Activated CD4-positive, alpha-beta T cell treated with anti-CD3 and anti-CD28 coated beads, Interleukin-2, amount 50 U/mL, for 16 hours (primary cell): ENCODE data around the gene SPOCK1.

Experiments
- DNase-seq: peaks from one replicate; pipeline ENCODE4 v3.0.0-alpha.2; 2020

SPOCK1 gene

DNA sequence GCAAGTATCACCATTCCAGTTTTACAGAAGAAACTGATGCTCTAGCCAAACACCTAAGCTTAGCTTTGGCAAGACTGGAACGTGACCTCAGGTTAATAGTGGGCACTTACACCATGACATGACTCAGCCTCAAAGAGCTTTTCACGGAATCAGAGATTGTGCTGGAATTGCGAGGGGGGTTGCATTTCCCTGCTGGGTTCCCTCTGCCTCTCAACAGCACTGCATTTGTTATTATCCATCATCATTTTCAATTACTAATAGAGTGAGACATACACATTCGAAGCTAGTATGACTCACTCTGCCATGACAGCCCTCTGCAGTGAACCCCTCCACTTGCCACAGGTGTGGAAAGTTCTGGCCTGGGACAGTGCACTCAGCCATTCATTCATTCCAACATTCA is 8.0 kb downstream of the SPOCK1 start:
- DNase-seq, result no peak

- no peak for DNase-seq
These were observed 8.5 kb downstream of the SPOCK1 start for GRCh38 chr5:137490591-137490990.

GRCh38 chr5:137488974-137489373 is 10.2 kb downstream of the SPOCK1 start:
- no peak for DNase-seq

- no peak for DNase-seq
These were observed 10.6 kb downstream of the SPOCK1 start for GRCh38 chr5:137488516-137488915.

DNA sequence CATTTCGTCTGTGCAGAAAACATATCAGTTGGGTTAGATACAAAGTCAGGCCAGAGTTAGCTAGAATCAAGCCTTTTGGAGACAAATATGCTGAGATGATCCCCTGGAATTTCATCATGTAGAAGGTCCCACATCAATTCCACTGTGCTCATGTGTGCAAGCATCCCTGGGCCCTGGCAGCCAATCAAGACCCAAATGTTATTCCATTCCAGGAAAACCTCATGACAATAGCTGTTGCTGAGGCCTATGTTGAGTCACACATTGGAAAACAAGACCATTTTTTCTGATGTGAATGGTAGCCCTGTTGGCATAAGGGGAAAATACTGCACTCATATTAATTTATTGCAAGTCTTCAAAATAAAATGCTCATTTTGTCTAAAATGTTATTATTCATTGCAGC is 11.5 kb downstream of the SPOCK1 start:
- DNase-seq, result no peak

DNA sequence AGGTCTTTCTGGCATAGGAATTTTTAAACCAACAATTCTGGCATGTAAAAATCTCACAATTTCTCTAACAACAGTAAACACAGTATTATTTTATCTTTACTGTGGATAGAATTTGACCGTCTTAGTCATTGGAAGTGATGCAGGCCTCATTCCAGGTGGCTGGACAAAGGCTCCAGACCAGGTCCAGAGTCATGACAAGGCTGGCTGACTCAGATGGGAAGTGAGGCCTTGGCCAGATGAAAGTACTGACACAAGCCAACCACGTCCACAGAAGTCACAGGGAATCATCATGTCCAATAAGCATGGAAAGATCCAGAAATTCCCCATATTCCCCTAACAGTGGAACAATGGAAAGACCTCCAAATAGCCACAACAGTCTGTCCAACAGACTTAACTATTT is 12.4 kb downstream of the SPOCK1 start:
- no peak for DNase-seq

DNA sequence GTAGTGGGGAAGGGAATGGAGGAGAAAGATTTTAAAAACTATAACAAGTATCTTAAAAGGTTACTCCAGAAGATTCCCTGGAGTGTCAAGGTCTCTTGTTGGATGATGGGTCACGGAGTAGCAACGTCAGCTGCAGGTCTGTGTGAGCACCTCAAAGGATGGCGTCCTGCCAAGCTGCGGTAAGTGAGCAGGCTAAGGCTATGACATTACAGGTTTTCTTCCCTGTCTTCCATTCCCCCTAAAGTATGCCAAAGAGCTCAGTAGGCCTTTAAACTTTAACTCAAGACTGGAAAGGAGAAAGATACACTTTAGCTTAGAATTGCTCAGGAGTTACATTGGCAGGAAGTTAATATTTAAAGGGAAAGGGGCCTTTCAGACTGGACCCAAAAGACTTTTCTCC is 17.5 kb downstream of the SPOCK1 start:
- DNase-seq, result no peak

- no peak for DNase-seq
These were observed 21.1 kb downstream of the SPOCK1 start for GRCh38 chr5:137478043-137478442.

- DNase-seq, result no peak
These were observed 28.3 kb downstream of the SPOCK1 start for GRCh38 chr5:137470921-137471220.

DNA sequence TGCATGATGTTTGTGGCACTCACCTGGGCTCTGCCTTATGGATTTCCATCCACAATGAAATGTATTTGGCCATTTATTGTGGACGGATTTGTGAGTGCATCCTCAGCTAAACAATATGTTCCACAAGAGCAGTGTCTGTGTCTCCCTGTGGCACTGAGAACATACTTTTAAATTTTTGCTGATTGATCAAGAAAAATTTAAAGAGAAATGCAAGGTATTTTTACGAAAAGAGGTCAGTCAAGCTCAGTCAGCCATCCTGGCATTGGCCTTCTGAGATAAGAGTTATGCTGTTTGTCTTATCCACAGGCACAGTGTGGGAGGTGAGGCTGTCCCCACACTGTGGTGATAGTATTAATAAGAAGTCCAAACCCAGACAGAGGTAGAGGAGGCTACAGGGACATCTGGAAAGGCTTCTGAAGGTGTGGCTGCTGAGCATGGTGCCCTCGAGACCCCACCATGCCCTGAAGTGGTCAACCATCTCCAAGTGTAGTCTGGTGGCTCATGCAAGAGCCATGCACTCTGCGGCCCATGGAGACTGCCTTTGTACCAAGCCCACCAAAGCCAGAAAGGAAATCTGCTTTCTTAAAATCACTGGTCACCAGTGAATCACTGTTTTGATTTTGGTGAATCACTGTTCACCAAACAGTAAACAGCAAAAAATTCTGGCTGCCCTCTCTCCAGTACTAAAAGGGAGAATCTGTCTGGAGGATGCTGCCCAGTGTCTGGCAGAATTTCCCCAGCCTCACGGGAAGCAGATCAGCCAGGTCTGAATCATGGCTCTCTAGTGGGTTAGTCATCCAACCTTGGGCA is 28.8 kb downstream of the SPOCK1 start:
- DNase-seq, result no peak

- no peak for DNase-seq
These were observed 32.2 kb downstream of the SPOCK1 start for GRCh38 chr5:137466889-137467288.

GRCh38 chr5:137465930-137466329 is 33.2 kb downstream of the SPOCK1 start:
- DNase-seq, result no peak

- DNase-seq, result no peak
These were observed 36.2 kb downstream of the SPOCK1 start for GRCh38 chr5:137462816-137463520.

DNA sequence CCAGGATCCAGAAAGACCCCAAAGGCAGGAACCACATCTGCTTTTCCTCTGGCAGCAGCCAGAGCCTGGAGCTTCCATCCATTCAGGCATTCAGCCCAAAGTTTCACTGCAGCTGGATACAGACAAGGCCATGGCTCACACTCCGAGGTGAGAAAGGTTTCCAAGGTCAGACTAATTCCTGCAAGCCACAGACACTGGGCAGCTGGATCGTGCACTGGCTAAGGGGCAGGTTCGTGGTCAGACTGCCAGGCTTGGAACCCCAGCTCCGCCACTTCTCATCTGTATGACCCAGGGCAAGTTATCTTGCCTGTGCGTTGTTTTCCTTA is 36.9 kb downstream of the SPOCK1 start:
- DNase-seq, result no peak

DNA sequence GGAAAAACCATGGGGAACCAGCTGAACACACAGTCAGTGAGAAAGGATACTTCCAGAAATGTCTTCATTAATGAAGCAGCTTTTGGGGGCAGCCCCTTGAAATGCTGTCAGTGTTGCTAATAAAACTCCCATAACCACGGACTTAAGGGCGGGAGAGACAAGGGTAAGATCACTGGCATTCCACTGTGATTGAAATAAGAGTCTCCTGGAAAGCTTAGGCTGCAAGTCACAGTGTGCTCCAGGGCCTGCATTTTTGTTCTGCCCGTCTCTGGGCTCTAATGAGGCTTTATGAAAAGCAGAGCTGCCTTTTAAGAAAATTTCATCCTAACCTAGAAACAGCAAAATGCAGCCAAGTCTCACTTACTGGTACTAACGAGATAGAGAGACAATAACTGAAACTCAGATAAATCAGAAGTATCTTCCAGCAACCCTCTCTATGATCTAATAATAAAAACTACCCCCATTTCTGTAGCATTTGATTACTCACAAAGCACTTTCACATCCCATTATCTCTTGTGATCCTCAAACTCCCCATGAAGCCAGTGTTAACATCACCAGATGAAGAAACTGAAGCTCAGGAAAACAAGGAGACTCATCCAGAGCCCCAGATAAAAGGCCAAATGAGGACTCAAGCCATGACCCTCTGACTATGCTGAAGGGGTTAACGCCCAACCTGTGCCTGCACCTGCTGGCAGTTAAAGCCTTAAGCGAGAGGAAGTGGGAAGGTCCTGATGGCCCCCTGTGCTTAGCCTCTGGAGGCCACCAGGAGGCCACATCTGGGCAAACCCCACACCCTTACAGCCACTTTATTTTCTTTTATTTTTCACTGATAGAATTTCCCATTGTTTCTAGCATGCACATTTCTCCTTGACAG is 37.5 kb downstream of the SPOCK1 start:
- DNase-seq, result no peak

- DNase-seq, result no peak
These were observed 44.5 kb downstream of the SPOCK1 start for GRCh38 chr5:137454671-137455070.

DNA sequence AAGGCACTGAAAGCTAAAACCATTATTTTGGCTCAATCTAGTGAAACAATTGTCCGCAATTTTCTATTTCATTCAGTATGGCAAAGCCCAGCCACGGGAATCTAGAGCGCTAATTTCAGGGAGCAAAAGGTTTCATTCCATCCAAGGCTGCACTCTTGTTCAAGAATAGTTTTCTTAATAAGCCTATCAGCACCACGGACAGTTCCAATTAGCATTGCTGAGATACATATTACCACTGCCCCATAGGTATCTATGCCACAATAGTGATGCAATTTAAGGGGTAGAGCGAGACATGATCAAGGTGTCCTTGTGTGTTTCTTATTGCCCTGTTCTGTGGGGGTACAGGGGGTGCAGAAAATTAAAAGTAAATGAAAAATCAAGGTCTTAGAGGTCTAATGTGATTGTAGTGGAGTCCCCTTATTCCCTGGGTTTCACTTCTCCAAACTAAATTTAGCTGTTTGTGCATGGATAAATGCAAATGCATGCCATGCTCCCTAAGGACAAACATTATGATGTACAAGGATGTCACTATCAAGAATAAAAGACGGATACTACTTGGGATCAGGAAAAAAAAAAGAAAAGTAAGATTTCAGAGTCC is 45.5 kb downstream of the SPOCK1 start:
- DNase-seq, result no peak

DNA sequence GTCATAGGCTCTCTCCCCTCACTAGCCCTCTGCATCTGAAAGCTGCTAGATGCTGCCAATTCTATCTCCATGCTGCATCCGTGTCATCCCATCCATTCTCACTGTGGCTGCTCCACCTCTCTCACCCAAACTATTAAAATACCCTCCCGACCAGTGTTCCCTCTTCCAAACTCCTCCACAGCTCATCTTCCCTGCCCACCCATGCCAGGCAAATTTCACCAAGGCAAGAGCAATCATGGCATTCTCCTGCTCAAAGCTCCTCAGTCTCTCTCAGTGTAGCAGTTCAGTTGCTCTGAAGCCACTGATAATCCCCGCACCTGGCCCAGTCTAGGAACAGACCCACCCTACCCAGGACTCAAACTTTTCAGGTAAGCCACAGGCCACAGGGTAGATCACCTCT is 48.4 kb downstream of the SPOCK1 start:
- DNase-seq, result no peak

DNA sequence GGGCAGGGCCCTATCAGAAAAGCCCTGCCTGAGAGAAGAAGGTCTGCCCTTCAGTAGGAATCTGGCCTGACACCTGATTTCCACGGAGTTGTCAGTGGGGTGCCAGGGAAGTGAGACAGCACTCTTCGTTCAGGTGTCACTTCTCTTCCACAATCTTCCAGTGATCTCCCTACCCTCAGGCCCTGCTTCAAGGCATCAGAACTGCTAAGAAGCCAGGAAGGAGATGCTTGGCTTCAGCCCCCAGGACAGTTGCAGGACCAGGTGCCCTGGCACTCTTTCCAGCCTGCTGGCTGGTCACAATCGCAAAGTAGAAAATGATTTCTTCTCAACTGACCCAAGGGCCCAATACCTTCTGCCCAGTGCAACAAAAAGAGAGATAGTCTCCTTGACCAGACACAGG is 50.3 kb downstream of the SPOCK1 start:
- DNase-seq, result no peak

GRCh38 chr5:137446615-137447014 is 52.5 kb downstream of the SPOCK1 start:
- DNase-seq, result no peak

DNA sequence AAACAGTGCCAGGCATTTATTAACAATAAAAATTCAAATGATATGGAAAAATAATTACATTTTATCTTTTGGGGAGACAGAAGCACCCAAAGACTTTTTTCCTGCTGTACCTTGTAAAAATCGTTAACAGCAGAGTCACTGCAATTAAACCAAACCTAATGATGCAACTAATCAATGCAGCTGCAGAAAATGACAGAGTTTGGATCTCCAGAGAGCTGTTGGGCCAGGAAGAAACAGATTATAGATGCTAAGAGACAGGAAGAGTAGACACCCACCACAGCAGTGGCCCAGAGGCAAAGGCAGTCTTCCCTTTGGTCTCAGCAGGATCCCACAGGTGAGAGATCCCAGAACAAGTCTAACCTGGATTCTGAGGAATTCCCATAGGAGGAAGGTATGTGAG is 53.0 kb downstream of the SPOCK1 start:
- DNase-seq, result no peak

GRCh38 chr5:137442660-137443059 is 56.5 kb downstream of the SPOCK1 start:
- no peak for DNase-seq

DNA sequence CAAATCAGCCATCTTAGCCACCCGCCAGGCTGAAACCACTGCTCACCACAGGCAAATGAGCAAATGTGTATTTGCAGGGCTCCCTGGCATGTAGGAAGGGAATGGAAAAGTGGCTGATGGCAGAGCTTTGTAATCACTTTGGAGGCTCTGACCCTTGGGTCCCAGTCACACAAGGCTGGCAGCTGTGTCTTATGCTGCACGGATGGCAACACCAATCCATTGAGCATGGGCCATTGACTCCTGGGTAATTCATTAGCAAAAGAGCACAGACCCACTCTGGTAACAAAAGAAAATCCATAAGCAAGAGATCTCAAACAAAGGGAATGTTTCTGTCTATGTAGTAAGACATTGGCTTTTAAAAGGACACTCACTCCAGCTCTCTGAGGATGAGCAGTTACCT is 57.6 kb downstream of the SPOCK1 start:
- DNase-seq, result no peak

DNA sequence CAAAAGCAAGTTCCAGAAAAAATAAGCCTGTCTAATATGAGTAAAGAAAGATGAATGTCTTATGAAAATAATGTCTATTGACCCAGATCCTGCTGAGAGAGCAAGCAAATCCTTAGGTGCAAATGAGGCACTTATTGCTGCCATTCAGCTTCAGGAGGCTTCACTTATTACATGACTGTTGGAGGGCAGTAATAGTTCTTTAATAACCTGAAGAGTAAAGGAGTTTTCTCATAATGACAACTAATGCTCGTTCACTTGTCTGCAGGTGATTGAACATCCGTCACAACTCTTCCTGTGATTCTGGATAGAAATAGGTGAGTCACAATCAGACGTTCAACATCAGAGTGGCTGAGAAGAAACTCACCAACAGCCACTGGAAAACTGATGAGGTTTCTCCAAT is 58.3 kb downstream of the SPOCK1 start:
- DNase-seq, result no peak
